Erythroblast (primary cell): ENCODE data around the gene ARHGAP42.

Experiments
- DNase-seq, 2 experiments: peaks; one replicate each; lab custom pipeline; 2025; lab: John Stamatoyannopoulos, UW
- GATA1 ChIP-seq: IDR thresholded peaks from 2 replicates; pipeline ENCODE4 v1.6.1; 2011; ENCODE audit warnings: low read depth, mild to moderate bottlenecking, control low read depth, low read length, moderate library complexity
- POLR2A ChIP-seq: IDR thresholded peaks from 2 replicates; pipeline ENCODE4 v1.6.1; 2011; ENCODE audit warnings: mild to moderate bottlenecking, low read length

The ARHGAP42 gene

DNA sequence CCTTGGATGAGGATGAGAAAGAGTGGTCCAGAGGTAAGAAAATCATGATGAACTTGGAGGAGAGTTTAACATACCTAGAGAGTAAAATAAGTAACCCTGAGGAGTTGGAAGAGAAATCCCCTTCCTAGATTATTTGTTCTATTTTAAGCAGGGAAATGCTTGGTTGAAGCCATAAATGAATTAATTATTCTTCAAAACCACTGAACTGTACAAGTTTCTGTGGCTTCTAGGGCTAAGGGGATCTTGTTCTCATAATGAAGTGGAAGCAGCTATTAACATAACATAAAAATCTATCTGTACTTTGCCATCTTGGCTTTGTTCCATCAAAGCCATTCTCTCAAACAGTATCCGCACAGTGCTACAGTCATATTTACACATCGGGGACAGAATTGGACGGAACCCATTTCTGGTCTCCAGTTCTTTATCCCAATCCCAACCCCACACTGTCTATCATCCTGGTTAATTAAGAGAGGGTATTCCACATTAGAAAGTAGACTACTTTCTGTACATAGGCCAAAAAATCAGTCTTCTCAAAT lies 14.5 kb upstream of the ARHGAP42 start:
- DNase-seq, result no peak
- TF ChIP-seq GATA1, result no peak
- TF ChIP-seq POLR2A, result no peak

DNA sequence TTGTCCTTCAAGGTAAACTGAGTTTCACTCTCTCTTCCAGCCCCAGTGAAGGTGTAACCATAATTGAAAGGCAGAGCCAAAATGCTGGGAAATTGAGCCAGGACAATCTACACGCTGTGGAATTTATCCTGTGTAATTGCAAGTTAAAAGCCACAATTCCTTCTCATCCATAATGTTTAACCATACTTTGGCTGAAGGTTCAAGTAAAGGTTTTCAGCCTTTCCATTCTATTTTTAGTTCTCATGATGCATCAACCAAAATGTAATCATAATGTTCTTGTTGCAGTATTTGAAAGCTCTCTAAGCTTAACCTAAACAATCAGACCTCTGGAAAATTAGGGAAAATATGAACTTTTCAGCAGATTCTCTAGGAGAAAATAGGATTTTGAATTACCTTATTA lies 14.0 kb upstream of the ARHGAP42 start:
- TF ChIP-seq GATA1 (no peak), POLR2A (no peak)
- no peak for DNase-seq

DNA sequence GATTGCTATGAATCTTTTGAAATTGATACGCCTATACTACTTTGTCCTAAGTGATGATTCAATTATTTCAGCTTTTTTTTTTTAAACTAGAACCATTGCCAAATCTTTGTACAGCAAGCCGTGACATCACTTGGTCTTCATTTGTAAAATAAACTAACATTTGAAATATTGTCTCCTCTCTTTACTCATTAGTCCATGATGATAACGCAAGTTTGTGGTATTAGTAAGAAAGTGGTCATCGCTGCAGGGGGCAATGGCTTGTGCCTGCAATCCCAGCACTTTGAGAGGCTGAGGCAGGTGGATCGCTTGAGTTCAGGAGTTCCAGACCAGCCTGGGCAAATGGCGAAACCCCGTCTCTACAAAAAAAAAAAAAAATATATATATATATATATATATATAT lies 12.9 kb upstream of the ARHGAP42 start:
- TF ChIP-seq POLR2A, result no peak
- no peak for TF ChIP-seq GATA1

DNA sequence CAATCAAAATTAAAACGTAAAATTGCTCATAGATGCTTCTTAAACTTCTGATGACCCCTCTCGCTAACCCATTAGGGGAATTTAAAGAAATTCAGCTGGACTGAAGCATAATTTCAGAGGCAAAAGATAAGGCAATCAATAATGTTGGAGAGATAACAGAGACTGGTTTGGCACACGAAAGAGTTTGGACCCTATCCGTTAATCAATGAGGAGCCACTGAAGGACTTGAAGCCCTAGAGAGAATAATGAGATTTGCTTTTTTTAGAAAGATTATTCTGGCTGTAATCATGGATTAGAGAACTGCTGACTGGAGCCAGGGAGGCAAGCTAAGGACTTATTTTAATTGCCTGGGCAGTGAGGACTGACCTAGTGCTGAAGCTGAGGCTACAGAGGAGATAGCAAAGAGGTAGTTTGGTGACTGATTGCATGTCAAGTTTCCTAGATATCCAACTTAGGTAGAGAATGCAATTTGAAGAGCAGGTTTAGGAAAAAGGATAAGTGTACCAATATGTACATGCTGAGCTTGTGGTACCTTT lies 11.9 kb upstream of the ARHGAP42 start:
- DNase-seq, result no peak
- no peak for TF ChIP-seq GATA1
- no peak for TF ChIP-seq POLR2A

More for the DNA sequence above, 12.9 kb upstream of the ARHGAP42 start:
- no peak for DNase-seq

DNA sequence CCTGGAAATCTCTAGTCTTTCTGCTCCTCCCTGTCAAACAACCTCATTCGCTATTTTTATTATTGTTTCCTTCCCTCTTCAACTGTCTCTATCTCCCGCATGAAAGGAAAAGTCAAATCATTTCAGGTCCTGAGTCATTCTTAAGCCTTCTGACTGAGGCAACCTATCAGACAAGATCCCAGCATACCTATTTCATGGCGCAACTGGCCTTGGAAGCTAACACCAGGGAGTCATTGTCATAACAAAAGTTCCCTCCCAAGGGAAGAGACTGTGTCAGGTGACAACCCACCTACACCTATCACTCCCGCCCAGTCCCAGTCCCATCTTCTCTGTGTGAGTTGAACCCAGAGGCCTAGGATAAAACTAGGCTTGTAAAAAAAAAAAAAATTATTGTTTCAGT lies 10.2 kb upstream of the ARHGAP42 start:
- no peak for DNase-seq
- TF ChIP-seq GATA1 (no peak), POLR2A (no peak)

DNA sequence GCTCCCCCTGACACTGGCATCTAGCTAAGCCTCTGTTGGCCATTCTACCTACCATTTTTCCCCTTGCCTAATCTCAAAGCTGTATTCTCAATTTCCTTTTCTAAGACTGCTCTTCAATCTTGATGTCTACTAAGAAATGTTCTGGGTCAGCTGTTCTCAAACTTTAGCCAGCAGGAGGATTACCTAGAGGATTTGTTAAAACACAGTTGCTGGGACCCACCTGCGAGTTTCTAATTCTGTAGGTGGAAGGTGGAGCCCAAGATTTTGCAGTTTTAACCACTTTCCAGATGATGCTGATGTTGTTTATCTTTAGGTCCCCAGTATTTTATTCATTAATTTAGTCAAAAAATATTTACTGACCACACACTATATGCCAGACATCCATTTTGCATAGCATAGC lies 9.3 kb upstream of the ARHGAP42 start:
- TF ChIP-seq GATA1 (no peak), POLR2A (no peak)
- no peak for DNase-seq

DNA sequence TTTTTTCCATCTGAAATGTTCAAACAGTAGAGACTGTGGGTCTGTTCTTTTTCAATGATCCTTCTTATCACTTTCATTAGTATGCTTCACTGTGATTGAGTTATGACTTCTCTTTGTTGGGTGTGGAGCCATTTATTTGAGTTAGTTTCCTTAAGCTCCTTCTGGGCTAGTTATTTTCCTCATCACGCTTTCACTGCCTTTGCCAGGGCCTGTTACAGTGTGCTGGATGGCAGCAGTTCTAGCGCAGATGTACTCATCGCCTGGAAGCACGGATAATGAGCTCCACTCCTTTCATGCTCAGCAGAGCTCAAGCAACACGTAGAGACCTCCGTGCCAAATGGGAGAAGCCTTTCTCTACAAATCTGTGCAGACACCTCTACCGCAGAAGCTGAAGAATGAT lies 7.0 kb upstream of the ARHGAP42 start:
- DNase-seq, result no peak
- TF ChIP-seq GATA1 (no peak), POLR2A (no peak)

DNA sequence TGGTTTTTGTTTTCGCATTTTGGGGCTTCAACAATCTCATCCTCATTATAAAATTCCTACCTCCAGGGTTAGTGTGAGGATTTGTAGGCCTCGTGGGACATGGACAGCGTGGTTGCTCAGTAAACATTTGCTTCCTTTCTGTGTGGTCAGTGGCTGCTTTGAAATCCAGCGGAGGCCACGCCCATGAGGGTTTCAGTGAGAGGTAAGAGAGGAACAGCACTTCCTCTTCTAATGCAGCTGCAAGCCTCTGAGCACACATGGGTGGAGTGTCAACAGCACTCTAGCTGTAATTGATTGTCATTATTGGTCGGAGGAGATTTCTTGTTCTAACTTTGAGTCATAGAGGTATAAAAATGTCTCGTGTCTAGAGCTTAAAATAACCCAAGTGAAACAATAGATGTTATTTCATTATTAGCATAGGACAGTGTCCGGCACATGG lies 6.0 kb upstream of the ARHGAP42 start:
- TF ChIP-seq GATA1 (no peak), POLR2A (no peak)
- DNase-seq, result peak; percentile 3 to 5

DNA sequence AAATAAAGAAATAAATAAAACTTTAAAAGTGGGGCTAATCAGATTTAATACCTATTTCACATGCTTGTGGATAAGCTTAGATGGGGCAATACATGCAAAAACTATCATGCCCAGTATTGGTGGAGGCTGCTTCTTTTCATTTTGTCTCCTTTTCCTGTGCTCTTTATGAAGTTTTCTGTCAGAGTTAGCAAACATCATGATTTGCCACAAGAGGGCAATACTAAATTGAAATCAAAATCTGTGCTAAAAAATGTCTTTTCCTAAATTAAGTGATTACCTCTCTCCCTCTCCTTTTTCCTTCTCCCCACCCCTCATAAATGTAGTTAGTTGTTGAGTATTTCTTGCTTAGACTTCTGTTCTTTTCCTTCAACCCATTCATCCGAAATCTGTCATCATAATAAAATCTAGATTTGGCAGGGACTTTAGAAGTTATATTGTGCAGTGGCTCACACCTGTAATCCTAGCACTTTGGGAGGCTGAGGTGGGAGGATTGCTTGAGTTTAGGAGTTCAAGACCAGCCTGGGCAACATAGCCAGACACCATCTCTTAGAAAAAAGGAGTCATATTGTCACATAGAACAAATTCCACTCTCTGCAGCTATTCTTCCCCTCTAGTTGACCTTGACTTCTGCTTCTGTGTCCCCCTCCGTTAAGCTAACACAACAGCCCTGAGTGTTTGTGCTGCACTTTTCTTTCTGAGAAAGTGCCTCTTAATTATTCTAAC lies 4.7 kb upstream of the ARHGAP42 start:
- TF ChIP-seq GATA1 (no peak), POLR2A (no peak)
- peak in 1 of 2 experiments; percentile 3 for DNase-seq

DNA sequence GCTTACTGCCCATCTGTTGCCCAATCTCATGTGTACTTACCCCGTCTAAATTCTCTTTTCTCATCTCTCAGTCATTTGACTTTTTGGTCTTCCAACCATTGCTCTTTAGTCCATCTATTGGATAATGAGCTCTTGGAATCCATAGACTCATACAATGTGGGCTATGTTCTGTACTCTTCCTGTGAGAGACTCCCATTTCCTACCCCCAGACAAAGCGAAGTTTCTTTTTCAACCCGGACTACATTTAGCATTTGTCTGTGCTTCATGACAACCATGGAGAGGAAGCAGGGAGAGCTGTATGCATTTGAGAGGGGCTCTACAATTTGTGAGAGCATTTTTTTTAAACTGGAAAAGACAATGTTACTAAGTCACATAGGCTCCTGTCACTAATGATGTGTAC lies 4.0 kb upstream of the ARHGAP42 start:
- no peak for DNase-seq
- TF ChIP-seq POLR2A (no peak), GATA1 (no peak)

DNA sequence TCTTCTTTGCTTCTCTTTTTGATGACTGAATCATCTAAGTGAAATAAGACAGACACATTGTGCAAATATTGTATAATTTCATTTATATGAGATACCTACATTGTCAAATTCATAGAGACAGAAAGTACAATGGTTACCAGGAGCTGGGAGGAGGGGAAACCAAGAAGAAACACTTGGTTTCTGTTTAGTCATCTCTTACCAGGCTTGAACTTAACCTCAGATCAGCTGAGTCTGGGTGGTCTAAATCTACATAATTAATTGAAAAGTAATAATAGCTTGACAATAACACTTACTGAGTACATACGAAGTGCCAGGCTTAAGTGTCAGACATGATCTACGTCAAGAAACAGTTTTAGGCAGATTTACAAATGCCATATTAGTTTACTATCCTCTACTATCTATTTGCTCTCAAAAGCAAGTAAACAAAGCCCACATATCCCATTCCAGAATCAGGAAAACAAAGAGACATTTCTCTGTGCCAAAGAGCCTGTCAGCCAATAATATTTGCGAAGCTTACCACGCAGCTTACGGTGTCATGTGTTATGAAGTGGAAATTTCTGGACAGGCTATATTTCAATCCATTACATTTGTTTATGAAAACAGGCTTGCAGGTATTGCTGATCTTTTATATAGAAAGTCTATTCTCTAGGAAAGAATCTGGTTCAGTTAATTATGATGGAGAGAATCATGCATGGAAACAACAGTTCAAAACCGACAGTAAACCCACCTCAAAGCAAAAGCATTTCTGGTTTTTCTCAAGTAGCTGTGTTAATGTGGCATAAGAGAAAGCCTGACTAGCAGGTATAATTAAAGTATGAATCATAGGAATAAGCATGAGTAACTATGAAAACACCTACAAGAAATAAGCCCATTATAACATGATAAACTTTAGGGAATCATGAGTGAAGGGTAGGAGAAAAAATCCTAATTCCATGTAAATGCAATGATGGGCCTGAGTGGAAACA lies 2.7 kb upstream of the ARHGAP42 start:
- no peak for DNase-seq
- TF ChIP-seq GATA1, result no peak
- TF ChIP-seq POLR2A, result no peak

DNA sequence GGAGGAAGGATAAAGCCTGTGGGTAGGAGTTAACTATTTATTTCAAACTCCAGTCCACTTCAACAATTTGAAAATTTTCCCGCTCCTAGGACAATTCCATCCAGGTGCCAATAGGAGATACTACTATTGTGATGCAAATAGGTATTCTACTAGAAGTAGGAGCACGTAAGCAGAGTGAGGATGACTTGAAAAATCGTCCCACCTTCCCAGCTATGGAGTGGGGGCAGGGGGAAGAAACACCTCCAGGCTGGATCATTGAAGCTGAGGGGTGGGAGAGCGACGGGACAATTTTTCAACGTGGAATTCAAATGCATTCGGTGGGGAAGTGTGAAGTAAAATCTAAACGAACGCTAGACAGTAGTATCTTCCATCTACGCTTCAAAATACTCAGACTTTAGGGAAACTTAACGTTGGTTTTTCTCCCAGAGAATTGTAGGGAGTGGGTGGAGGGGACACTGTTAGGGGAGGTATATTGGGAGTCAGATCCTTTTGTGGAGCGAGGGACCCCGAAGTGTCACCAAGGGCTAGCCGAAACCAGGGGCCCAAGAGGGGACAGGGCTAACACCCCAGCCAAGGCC lies 523 bp upstream of the ARHGAP42 start:
- TF ChIP-seq GATA1 (no peak), POLR2A (no peak)
- DNase-seq, result no peak

DNA sequence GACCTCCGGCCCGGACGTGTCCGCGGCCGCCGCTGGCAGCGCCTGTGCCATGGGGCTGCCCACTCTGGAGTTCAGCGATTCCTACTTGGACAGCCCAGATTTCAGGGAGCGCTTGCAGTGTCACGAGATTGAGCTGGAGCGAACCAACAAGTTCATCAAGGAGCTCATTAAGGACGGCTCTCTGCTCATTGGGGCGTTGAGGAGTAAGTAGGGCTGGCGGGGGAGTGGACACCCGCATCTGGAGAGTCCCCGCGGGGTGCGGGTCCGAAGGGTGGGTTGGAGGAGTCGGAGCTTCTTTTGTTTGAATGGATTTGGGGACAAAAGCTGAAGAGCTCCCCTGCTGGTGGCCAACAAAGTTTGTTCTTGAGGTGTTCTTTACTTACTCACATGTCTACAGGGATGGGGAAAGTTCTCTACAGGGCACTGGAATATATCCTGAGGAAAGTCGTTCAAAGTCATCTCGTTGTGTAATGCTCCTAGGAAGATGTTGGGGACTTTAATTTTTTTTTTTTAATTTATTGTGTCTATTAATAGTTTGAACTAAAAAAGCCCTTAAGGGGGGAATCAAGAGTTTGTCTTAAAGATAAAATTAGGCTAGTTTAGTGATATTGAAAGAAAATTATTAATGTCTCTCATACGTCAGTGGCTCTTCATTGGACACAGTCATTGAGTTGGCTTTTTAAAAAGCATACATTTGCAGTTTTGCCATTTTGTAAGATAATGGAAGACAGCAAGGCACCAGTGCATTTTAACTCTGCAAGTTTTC lies 725 bp downstream of the ARHGAP42 start:
- no peak for TF ChIP-seq GATA1
- TF ChIP-seq POLR2A, result no peak

More for the DNA sequence above, 725 bp downstream of the ARHGAP42 start:
- DNase-seq, result peak; percentile 55 to 57
